ENCODE results near the gene GRM7. TPM values are rescaled to one million over a fixed set of nuclear protein-coding genes. Genes with fewer than 3 reads are reported as not detected.

GRM7 gene
- not detected in 2 replicates for total RNA-seq

GRCh38 chr3:6860954-6861624, at the start of gene GRM7:
Gene GRM7 (plus strand): TSS chr3:6861115.

Data from subcutaneous preadipocyte (primary cell).